ENCODE results near the gene CAPN3.

Gene CAPN3

GRCh38 chr15:42392309-42393024, 33.2 kb downstream of the CAPN3 start:
- DNase-seq (ENCODE audit: extremely low read depth in 1 of 2, low read depth in 1 of 2): no peak

GRCh38 chr15:42394106-42394505, 34.8 kb downstream of the CAPN3 start:
- no peak for DNase-seq (ENCODE audit: extremely low read depth in 1 of 2, low read depth in 1 of 2)

GRCh38 chr15:42395838-42396237, 36.5 kb downstream of the CAPN3 start:
- no peak for DNase-seq (ENCODE audit: extremely low read depth in 1 of 2, low read depth in 1 of 2)

- no peak for DNase-seq (ENCODE audit: extremely low read depth in 1 of 2, low read depth in 1 of 2)
Observed at GRCh38 chr15:42401544-42402454, 42.5 kb downstream of the CAPN3 start.

GRCh38 chr15:42402455-42403205, 43.3 kb downstream of the CAPN3 start:
- DNase-seq (ENCODE audit: extremely low read depth in 1 of 2, low read depth in 1 of 2): no peak

GRCh38 chr15:42403389-42403788, 44.1 kb downstream of the CAPN3 start:
- no peak for DNase-seq (ENCODE audit: extremely low read depth in 1 of 2, low read depth in 1 of 2)

- no peak for DNase-seq (ENCODE audit: extremely low read depth in 1 of 2, low read depth in 1 of 2)
Observed at GRCh38 chr15:42404461-42405235, 45.3 kb downstream of the CAPN3 start.

GRCh38 chr15:42405863-42406482, 46.7 kb downstream of the CAPN3 start:
- DNase-seq (ENCODE audit: extremely low read depth in 1 of 2, low read depth in 1 of 2): no peak

GRCh38 chr15:42408178-42408577, 48.9 kb downstream of the CAPN3 start:
- no peak for DNase-seq (ENCODE audit: extremely low read depth in 1 of 2, low read depth in 1 of 2)

- no peak for DNase-seq (ENCODE audit: extremely low read depth in 1 of 2, low read depth in 1 of 2)
Observed at GRCh38 chr15:42409011-42409410, 49.7 kb downstream of the CAPN3 start.

GRCh38 chr15:42411884-42412283, 52.6 kb downstream of the CAPN3 start:
- DNase-seq (ENCODE audit: extremely low read depth in 1 of 2, low read depth in 1 of 2): no peak

- no peak for DNase-seq (ENCODE audit: extremely low read depth in 1 of 2, low read depth in 1 of 2)
Observed at GRCh38 chr15:42413920-42414319, 54.6 kb downstream of the CAPN3 start.

- DNase-seq (ENCODE audit: extremely low read depth in 1 of 2, low read depth in 1 of 2): no peak
Observed at GRCh38 chr15:42419369-42419768, 60.1 kb downstream of the CAPN3 start.

GRCh38 chr15:42421376-42421775, 62.1 kb downstream of the CAPN3 start:
- no peak for DNase-seq (ENCODE audit: extremely low read depth in 1 of 2, low read depth in 1 of 2)

- DNase-seq (ENCODE audit: extremely low read depth in 1 of 2, low read depth in 1 of 2): no peak
Observed at GRCh38 chr15:42427429-42428223, 68.3 kb downstream of the CAPN3 start.

GRCh38 chr15:42444415-42445063, 85.2 kb downstream of the CAPN3 start:
- DNase-seq (ENCODE audit: extremely low read depth in 1 of 2, low read depth in 1 of 2): no peak

- no peak for DNase-seq (ENCODE audit: extremely low read depth in 1 of 2, low read depth in 1 of 2)
Observed at GRCh38 chr15:42445551-42445950, 86.2 kb downstream of the CAPN3 start.

GRCh38 chr15:42447599-42447998, 88.3 kb downstream of the CAPN3 start:
- DNase-seq (ENCODE audit: extremely low read depth in 1 of 2, low read depth in 1 of 2): no peak

- DNase-seq (ENCODE audit: extremely low read depth in 1 of 2, low read depth in 1 of 2): no peak
Observed at GRCh38 chr15:42448281-42448680, 89.0 kb downstream of the CAPN3 start.
